ENCODE data around the gene ZFYVE28.

ZFYVE28 gene

GRCh38 chr4:2299794-2300193, 118.7 kb downstream of the ZFYVE28 start:
- DNase-seq: no peak

GRCh38 chr4:2298532-2298991, 119.9 kb downstream of the ZFYVE28 start:
- DNase-seq: no peak

GRCh38 chr4:2297606-2298531, 120.6 kb downstream of the ZFYVE28 start:
- DNase-seq: no peak

- DNase-seq: no peak
These were observed 121.5 kb downstream of the ZFYVE28 start for GRCh38 chr4:2296631-2297601.

GRCh38 chr4:2295900-2296442, 122.5 kb downstream of the ZFYVE28 start:
- DNase-seq: no peak

GRCh38 chr4:2295500-2295899, 122.9 kb downstream of the ZFYVE28 start:
- no peak for DNase-seq

- no peak for DNase-seq
These were observed 125.8 kb downstream of the ZFYVE28 start for GRCh38 chr4:2292646-2293108.

GRCh38 chr4:2291705-2292645, 126.5 kb downstream of the ZFYVE28 start:
- DNase-seq: no peak

- no peak for DNase-seq
These were observed 127.3 kb downstream of the ZFYVE28 start for GRCh38 chr4:2290974-2291704.

- DNase-seq: no peak
These were observed 128.0 kb downstream of the ZFYVE28 start for GRCh38 chr4:2290488-2290887.

GRCh38 chr4:2289955-2290333, 128.5 kb downstream of the ZFYVE28 start:
- DNase-seq: no peak

GRCh38 chr4:2289311-2289954, 129.0 kb downstream of the ZFYVE28 start:
- DNase-seq: no peak

GRCh38 chr4:2288051-2288541, 130.3 kb downstream of the ZFYVE28 start:
- DNase-seq: no peak

- DNase-seq: no peak
These were observed 130.9 kb downstream of the ZFYVE28 start for GRCh38 chr4:2287594-2287915.

GRCh38 chr4:2286904-2287593, 131.4 kb downstream of the ZFYVE28 start:
- no peak for DNase-seq

GRCh38 chr4:2285613-2286381, 132.6 kb downstream of the ZFYVE28 start:
- DNase-seq: no peak

GRCh38 chr4:2284934-2285612, 133.4 kb downstream of the ZFYVE28 start:
- no peak for DNase-seq

- no peak for DNase-seq
These were observed 134.1 kb downstream of the ZFYVE28 start for GRCh38 chr4:2284161-2284933.
